ENCODE results near the gene MAN1A1. TPM values are rescaled to one million over a fixed set of nuclear protein-coding genes. Genes with fewer than 3 reads are reported as not detected.

Gene MAN1A1
- total RNA-seq, 1 donor from 2014 or later = 3.0 TPM

- H3K36me3 Mint-ChIP-seq (ENCODE audit: low read depth) = peaks cover 6% of the 10 kb centered on the region
- no peaks in the 10 kb centered on the region for H3K27me3 Mint-ChIP-seq (ENCODE audit: low read depth)
- H3K27ac Mint-ChIP-seq (ENCODE audit: unreplicated experiment) = no peak overlapping the region
- H3K4me3 Mint-ChIP-seq = no peak overlapping the region
- H3K9me3 Mint-ChIP-seq = no peaks in the 10 kb centered on the region
- DNase-seq (ENCODE audit: low read depth, low spot score) = no peak
- TF ChIP-seq CTCF (conservative IDR thresholded peaks at IDR 0.05) = no peak
- peaks cover 7% of the 10 kb centered on the region for H3K4me1 Mint-ChIP-seq
These were observed 166.7 kb downstream of the MAN1A1 start for GRCh38 chr6:119182875-119183274.

- no peaks in the 10 kb centered on the region for H3K9me3 Mint-ChIP-seq
- TF ChIP-seq CTCF (conservative IDR thresholded peaks at IDR 0.05) = no peak
- no peak overlapping the region for H3K27ac Mint-ChIP-seq (ENCODE audit: unreplicated experiment)
- H3K4me3 Mint-ChIP-seq = no peak overlapping the region
- DNase-seq (ENCODE audit: low read depth, low spot score) = no peak
- H3K4me1 Mint-ChIP-seq = peaks cover 4% of the 10 kb centered on the region
- H3K27me3 Mint-ChIP-seq (ENCODE audit: low read depth) = no peaks in the 10 kb centered on the region
- H3K36me3 Mint-ChIP-seq (ENCODE audit: low read depth) = peaks cover 6% of the 10 kb centered on the region
These were observed 167.3 kb downstream of the MAN1A1 start for GRCh38 chr6:119182216-119182803.

- no peak for TF ChIP-seq CTCF (conservative IDR thresholded peaks at IDR 0.05)
- Mint-ChIP-seq H3K27ac (ENCODE audit: unreplicated experiment) (no peak overlapping the region), H3K36me3 (ENCODE audit: low read depth) (peaks cover 3% of the 10 kb centered on the region)
These were observed 168.5 kb downstream of the MAN1A1 start for GRCh38 chr6:119181046-119181445.

GRCh38 chr6:119179842-119180241 lies 169.7 kb downstream of the MAN1A1 start:
- Mint-ChIP-seq H3K4me3 (no peak overlapping the region), H3K36me3 (ENCODE audit: low read depth) (peaks cover 3% of the 10 kb centered on the region)
- TF ChIP-seq CTCF (conservative IDR thresholded peaks at IDR 0.05) = no peak

More at GRCh38 chr6:119181046-119181445, 168.5 kb downstream of the MAN1A1 start:
- Mint-ChIP-seq H3K9me3 (no peaks in the 10 kb centered on the region), H3K4me1 (peaks cover 4% of the 10 kb centered on the region), H3K27me3 (ENCODE audit: low read depth) (no peaks in the 10 kb centered on the region), H3K4me3 (no peak overlapping the region)
- no peak for DNase-seq (ENCODE audit: low read depth, low spot score)

GRCh38 chr6:119179062-119179461 lies 170.5 kb downstream of the MAN1A1 start:
- H3K36me3 Mint-ChIP-seq (ENCODE audit: low read depth) = peaks cover 3% of the 10 kb centered on the region
- no peaks in the 10 kb centered on the region for H3K27me3 Mint-ChIP-seq (ENCODE audit: low read depth)
- DNase-seq (ENCODE audit: low read depth, low spot score) = no peak
- no peak for TF ChIP-seq CTCF (conservative IDR thresholded peaks at IDR 0.05)
- no peaks in the 10 kb centered on the region for H3K9me3 Mint-ChIP-seq
- no peak overlapping the region for H3K27ac Mint-ChIP-seq (ENCODE audit: unreplicated experiment)
- no peak overlapping the region for H3K4me3 Mint-ChIP-seq
- peaks cover 4% of the 10 kb centered on the region for H3K4me1 Mint-ChIP-seq

More at GRCh38 chr6:119179842-119180241, 169.7 kb downstream of the MAN1A1 start:
- H3K9me3 Mint-ChIP-seq = no peaks in the 10 kb centered on the region
- H3K4me1 Mint-ChIP-seq = peaks cover 4% of the 10 kb centered on the region
- DNase-seq (ENCODE audit: low read depth, low spot score) = no peak
- no peaks in the 10 kb centered on the region for H3K27me3 Mint-ChIP-seq (ENCODE audit: low read depth)
- no peak overlapping the region for H3K27ac Mint-ChIP-seq (ENCODE audit: unreplicated experiment)

Measured in neural crest cell (in vitro differentiated cells).